Anterior cingulate cortex (tissue), 58 donors: ENCODE measurements around the gene MPG.
"Not testable (repeated sequence)": the region's sequence is repeated elsewhere in the genome, so short reads cannot be mapped to it uniquely, and the experiment has no call there.

Experiments used
- DNase-seq, 58 donors: peaks; one replicate each; lab custom pipeline; 2025; lab: John Stamatoyannopoulos, UW

Gene MPG

DNA sequence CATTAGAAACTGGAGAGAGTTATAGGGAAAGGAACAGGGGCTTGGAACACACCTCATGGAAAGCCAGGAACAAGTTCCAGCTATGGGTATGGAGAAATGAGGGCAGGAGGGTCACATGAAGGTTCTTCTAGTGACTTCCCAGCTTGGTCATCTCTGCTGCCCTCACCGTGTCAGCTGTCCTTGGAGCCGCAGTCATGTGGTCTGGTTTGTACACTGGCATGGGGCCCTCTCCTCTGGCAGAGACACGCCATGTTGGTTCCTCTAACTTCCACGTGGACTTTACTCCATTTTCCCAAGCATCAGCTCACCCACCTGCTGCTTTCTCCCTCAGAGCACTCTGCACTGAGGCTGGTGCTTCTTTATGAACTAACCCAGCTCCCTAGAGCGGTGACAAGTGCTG lies 26.3 kb downstream of the MPG start:
- DNase-seq = no peak

- DNase-seq = no peak
These were observed 26.9 kb downstream of the MPG start for GRCh38 chr16:104928-105327.

- DNase-seq = no peak
These were observed 27.5 kb downstream of the MPG start for GRCh38 chr16:105521-105920.

- DNase-seq = peak in 42 of 58 donors; percentile 6 to 80 (median 43)
These were observed 28.7 kb downstream of the MPG start for GRCh38 chr16:106623-107324.

GRCh38 chr16:112153-112840 lies 34.3 kb downstream of the MPG start:
- no peak for DNase-seq

GRCh38 chr16:114327-114726 lies 36.3 kb downstream of the MPG start:
- no peak for DNase-seq

- DNase-seq = no peak
These were observed 38.0 kb downstream of the MPG start for GRCh38 chr16:116015-116414.

DNA sequence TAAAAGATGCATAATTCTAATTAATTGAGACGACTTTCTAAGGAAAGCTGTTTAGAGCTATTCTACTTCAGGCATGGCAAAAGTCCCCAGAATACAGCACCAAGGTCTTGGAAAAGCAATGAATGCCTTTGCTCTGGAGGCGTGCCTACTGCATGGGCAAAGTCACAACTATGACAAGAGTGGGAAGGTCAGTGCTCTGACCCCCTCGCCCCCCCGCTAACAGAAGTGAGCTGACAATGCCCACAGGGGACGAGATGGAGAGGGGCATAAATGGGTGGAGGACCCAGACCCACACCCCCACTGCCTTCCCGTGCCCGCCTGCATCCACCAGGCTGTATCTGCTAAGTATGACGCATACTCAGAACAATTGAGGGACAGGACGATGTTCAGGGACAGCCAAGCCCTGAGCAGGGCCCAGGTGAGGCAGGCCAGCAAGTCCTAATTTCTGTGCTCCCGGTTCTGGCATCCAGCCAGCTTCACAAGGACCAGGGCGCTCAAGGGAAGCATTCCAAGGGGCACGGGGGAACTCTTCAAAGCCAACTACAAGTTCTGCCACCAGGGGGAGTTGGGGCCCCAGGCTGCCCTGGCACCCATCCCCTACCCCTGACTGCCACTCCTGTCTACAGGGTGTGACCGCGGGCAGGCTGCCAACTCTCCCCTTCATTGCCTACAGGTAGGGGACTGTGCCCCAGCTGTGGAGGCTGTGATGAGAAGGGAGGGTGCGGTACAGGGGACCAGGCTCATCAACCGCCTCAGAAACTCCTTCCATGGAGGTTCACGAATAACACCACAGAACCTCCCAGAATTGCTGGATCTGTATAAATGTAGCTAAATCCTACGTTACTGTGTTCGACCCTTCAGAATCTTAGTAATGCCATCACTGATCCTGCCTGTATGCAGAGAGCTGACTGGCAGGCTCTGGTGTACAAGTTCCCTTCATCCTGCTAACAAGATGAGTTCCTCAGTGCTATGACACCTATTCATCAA lies 39.6 kb downstream of the MPG start:
- DNase-seq = peak in 11 of 58 donors; percentile 8 to 73 (median 20)

DNA sequence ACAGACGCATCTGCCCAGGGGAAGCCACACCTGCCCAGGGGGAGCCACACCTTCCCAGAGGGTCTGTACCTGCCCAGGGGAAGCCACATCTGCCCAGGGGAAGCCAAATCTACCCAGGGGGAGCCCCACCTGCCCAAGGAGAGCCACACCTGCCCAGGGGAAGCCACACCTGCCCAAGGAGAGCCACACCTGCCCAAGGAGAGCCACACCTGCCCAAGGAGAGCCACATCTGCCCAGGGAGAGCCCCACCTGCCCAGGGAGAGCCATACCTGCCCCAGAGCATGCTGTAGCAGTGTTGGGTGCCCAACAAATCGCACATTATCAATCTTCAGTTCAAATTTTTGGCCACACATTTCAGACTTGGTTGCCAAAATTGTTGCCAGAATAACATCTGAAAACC lies 40.8 kb downstream of the MPG start:
- DNase-seq = no peak

- DNase-seq = no peak
These were observed 41.3 kb downstream of the MPG start for GRCh38 chr16:119295-119694.

DNA sequence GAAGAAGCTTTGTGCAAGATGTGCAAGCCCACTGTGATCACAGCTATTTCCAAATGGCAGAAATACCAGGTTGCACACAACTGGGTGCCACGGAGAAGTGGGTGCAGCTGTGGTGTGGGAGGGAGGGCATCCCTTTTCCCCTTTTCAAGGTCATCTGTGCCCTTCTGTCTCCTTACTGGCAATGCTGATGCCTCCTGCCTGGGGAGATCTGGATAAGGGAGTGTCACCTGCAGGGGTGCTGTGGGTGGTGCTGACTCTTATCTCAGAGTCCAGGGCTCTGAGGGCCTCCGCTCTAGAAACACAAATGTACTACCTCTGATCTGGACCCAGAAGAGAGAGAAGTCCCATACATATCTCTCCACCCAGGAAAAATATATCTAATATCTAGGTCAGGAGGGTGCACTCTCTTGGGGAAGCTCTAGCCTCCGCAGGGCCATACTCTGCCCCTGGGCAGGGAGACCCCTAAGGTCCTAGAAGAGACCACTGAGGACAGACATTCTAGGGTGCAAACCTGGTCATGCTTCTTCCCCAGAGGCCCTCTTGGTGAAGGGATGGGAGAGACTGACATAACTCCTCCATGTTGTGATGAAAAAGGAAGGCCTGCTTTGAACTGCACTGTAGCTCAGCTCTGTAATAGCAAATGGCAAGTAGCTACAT lies 41.9 kb downstream of the MPG start:
- DNase-seq = no peak

- no peak for DNase-seq
These were observed 42.7 kb downstream of the MPG start for GRCh38 chr16:120756-121155.

DNA sequence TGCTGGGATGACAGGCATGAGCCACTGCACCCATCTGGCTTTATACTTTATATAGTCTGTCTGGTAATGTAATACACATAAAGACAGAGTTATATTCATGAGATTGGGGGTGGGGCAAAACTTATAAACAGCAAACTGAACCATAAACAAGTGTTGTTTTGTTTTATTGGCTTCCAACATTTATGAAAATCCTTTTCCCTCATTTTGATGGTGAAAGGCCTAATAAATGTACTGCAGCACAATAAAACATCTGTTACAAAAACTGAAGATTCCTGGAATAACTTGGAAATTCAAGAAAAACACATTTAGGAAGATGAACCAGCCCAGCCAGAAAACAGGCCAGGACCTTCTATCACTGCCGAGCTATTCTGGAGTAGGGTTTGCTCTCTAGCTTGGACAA lies 44.3 kb downstream of the MPG start:
- no peak for DNase-seq

- DNase-seq = not testable (repeated sequence)
These were observed 45.7 kb downstream of the MPG start for GRCh38 chr16:123558-124350.

GRCh38 chr16:125011-125410 lies 47.0 kb downstream of the MPG start:
- DNase-seq = no peak

GRCh38 chr16:129075-129474 lies 51.0 kb downstream of the MPG start:
- DNase-seq = no peak

- no peak for DNase-seq
These were observed 52.6 kb downstream of the MPG start for GRCh38 chr16:130533-131173.

- DNase-seq = no peak
These were observed 54.1 kb downstream of the MPG start for GRCh38 chr16:132120-132519.

GRCh38 chr16:133716-134115 lies 55.7 kb downstream of the MPG start:
- DNase-seq = no peak
